HepG2 (cell line): ENCODE data around the gene ZBTB18. TPM values are rescaled to one million over a fixed set of nuclear protein-coding genes. Genes with fewer than 3 reads are reported as not detected.

Experiments used
- ATAC-seq: fragments of 200-7000 bp; cut with Tn5 transposase; 3 replicates; pipeline ENCODE4 v1.9.1; 2020; ENCODE audit warnings: mild to moderate bottlenecking, moderate library complexity
- BruUV-seq: library from RNA; stranded (reverse); fragments of 400-500 nt; replicated peaks from 2 replicates; lab custom pipeline; 2021; lab: Mats Ljungman, UMichigan
- CTCF ChIA-PET: fragments of 300-600 bp; formaldehyde crosslinking; extraction: SDS; loops from one replicate; lab custom pipeline; 2021; ENCODE audit warnings: low total read pairs, inconsistent platforms, low intra/inter-chr PET ratio; lab: Yijun Ruan, JAX
- POLR2A ChIA-PET: fragments of 350-600 bp; sonication (Branson Sonifier 250); formaldehyde crosslinking; loops from one replicate; lab custom pipeline; 2020; ENCODE audit warnings: antibody characterized with exemption, inconsistent platforms; lab: Yijun Ruan, JAX
- DNase-seq: peaks from one replicate; pipeline ENCODE4 v3.0.0-alpha.2; 2015; ENCODE audit warnings: low spot score
- FAIRE-seq: peaks from 3 replicates; lab custom pipeline; 2011; peaks lifted over from hg19 to GRCh38; lab: Jason Lieb, UNC
- H2AFZ ChIP-seq: one replicate; pipeline ENCODE4 v1.6.1; 2011; ENCODE audit warnings: low read length, inconsistent platforms
- H3K27ac ChIP-seq: fragments of 300-600 bp; 3 replicates; pipeline ENCODE4 v1.8.0; 2011; ENCODE audit warnings: mixed run types, mild to moderate bottlenecking, mixed read lengths, low read length, inconsistent platforms; ENCODE audit not compliant: insufficient read depth; ENCODE audit errors: extremely low read length
- H3K27me3 ChIP-seq, 2 experiments: fragments of 200-600 bp in 1 of 2; 2 replicates in 1 of 2; 3 replicates in 1 of 2; pipeline versions ENCODE4 v1.6.0 to v1.8.0; 2011; ENCODE audit warnings: low read length in 2 of 2, mild to moderate bottlenecking in 2 of 2, moderate library complexity in 2 of 2, inconsistent platforms in 1 of 2; ENCODE audit not compliant: insufficient read depth in 2 of 2, control insufficient read depth in 1 of 2
- H3K36me3 ChIP-seq, 2 experiments: fragments of 200-600 bp in 1 of 2; replicated peaks in 1 of 2; 2 replicates in 1 of 2; 3 replicates in 1 of 2; pipeline versions ENCODE4 v1.5.1 to v1.8.0; 2011; ENCODE audit warnings: low read length in 2 of 2, inconsistent platforms in 1 of 2; ENCODE audit not compliant: insufficient read depth in 2 of 2, control insufficient read depth in 1 of 2
- H3K4me1 ChIP-seq: 2 replicates; pipeline ENCODE4 v1.5.1; 2012; ENCODE audit warnings: low read length, inconsistent platforms; ENCODE audit not compliant: insufficient read depth
- H3K4me2 ChIP-seq: 2 replicates; pipeline ENCODE4 v1.6.0; 2011; ENCODE audit warnings: low read depth, low read length, inconsistent platforms
- H3K4me3 ChIP-seq, 3 experiments: fragments of 200-600 bp in 1 of 3; sonication (generic), shearing (Covaris generic) in 1 of 3; replicated peaks in 1 of 3; 2 replicates each; pipeline ENCODE4 v1.5.1; 2011 to 2016; ENCODE audit warnings: low read length in 3 of 3, inconsistent platforms in 2 of 3, low read depth in 2 of 3, mild to moderate bottlenecking in 2 of 3, control low read depth in 1 of 3, mixed read lengths in 1 of 3; ENCODE audit not compliant: insufficient read depth in 1 of 3
- H3K79me2 ChIP-seq: one replicate; pipeline ENCODE4 v1.6.1; 2011; ENCODE audit warnings: low read length, inconsistent platforms; ENCODE audit not compliant: insufficient read depth
- H3K9ac ChIP-seq: 2 replicates; pipeline ENCODE4 v1.6.0; 2011; ENCODE audit warnings: mild to moderate bottlenecking, low read depth, low read length, inconsistent platforms; ENCODE audit not compliant: insufficient read depth
- H3K9me3 ChIP-seq: 2 replicates; pipeline ENCODE4 v1.5.1; 2012; ENCODE audit warnings: mild to moderate bottlenecking, low read length
- H4K20me1 ChIP-seq: 2 replicates; pipeline ENCODE4 v1.6.0; 2011; ENCODE audit warnings: inconsistent platforms, mild to moderate bottlenecking, low read length, moderate library complexity; ENCODE audit not compliant: insufficient read depth
- MXI1 ChIP-seq: IDR thresholded peaks from 3 replicates; pipeline ENCODE4 v1.6.1; 2012; ENCODE audit warnings: low read depth, low read length, inconsistent platforms, borderline replicate concordance
- TGIF2 ChIP-seq: IDR thresholded peaks from 2 replicates; pipeline ENCODE4 v1.6.1; 2016; ENCODE audit warnings: control low read depth, missing compliant biosample characterization
- YY1 ChIP-seq: IDR thresholded peaks from 2 replicates; pipeline ENCODE4 v1.6.1; 2011; ENCODE audit warnings: low read length, low read depth, moderate library complexity, mild to moderate bottlenecking; ENCODE audit not compliant: insufficient read depth, insufficient replicate concordance
- ZNF563 ChIP-seq: sonication (generic); formaldehyde crosslinking; IDR thresholded peaks from 2 replicates; pipeline ENCODE4 v1.8.0; 2022; ENCODE audit warnings: mild to moderate bottlenecking, moderate library complexity, missing genetic modification reagents
- ZNF564 ChIP-seq: sonication (generic); formaldehyde crosslinking; IDR thresholded peaks from 2 replicates; pipeline ENCODE4 v1.8.1; 2023; ENCODE audit warnings: mild to moderate bottlenecking, missing genetic modification reagents
- ZNF605 ChIP-seq: sonication (generic); formaldehyde crosslinking; IDR thresholded peaks from 2 replicates; pipeline ENCODE4 v1.8.0; 2022; ENCODE audit warnings: mild to moderate bottlenecking, missing genetic modification reagents
- ZNF710 ChIP-seq: sonication (generic); formaldehyde crosslinking; IDR thresholded peaks from 2 replicates; pipeline ENCODE4 v1.5.0; 2020; ENCODE audit warnings: mild to moderate bottlenecking, missing genetic modification reagents, borderline replicate concordance
- ZNF746 ChIP-seq: sonication (generic); formaldehyde crosslinking; IDR thresholded peaks from 2 replicates; pipeline ENCODE4 v1.8.0; 2022; ENCODE audit warnings: mild to moderate bottlenecking, missing genetic modification reagents
- ZNF891 ChIP-seq: sonication (generic); formaldehyde crosslinking; IDR thresholded peaks from 2 replicates; pipeline ENCODE4 v1.5.0; 2020; ENCODE audit warnings: mild to moderate bottlenecking, missing genetic modification reagents
- WGBS: methylation state at CpG from one replicate; pipeline ENCODE4 v1.1.6; 2017; ENCODE audit warnings: low lambda C conversion rate; 5-methylcytosine and 5-hydroxymethylcytosine counted together
- in situ Hi-C: cut with HindIII; loops from 2 replicates; pipeline ENCODE4 v1.10.0; 2017; ENCODE audit warnings: low pct_unique_long_range_greater_than_20kb; ENCODE audit not compliant: extremely low pct_ligation_motif_present
- intact Hi-C: fragments of 100-400 bp; cut with micrococcal nuclease; formaldehyde crosslinking; loops from one replicate; pipeline ENCODE4 v1.10.0; 2022; ENCODE audit not compliant: unreplicated experiment
- polyA plus RNA-seq, 8 experiments: library from polyadenylated mRNA; depleted of rRNA in 3 of 8; stranded (reverse) in 7 of 8; unstranded in 1 of 8; fragments of >200 nt; fragmentation: Illumina TruSeq in 4 of 8; extraction: Trizol in 4 of 8; gene quantifications; 2 replicates each; pipeline versions ENCODE4 v1.2.1 to v1.2.3, GENCODE V29; 2011 to 2016; ENCODE audit warnings: low read depth in 4 of 8, missing spikeins in 1 of 8, mixed read lengths in 1 of 8; ENCODE audit not compliant: insufficient read depth in 1 of 8
- total RNA-seq, 5 experiments: library from RNA; depleted of rRNA; stranded (reverse); fragments of >200 nt; fragmentation: Illumina TruSeq; extraction: Trizol; gene quantifications; 2 replicates each; pipeline ENCODE4 v1.2.3, GENCODE V29; 2016; ENCODE audit warnings: low read depth in 1 of 5

ZBTB18 gene
- total and polyA plus RNA-seq, 2 of the 13 experiments (the other 11 are each of a cell fraction or from before 2014, with no cell fraction given), result 3.1 to 4.3 TPM

GRCh38 chr1:244037252-244037651, 13.8 kb upstream of the ZBTB18 start:
- 27% methylated on average over 9 of the region's 9 CpGs for WGBS
- TF ChIP-seq ZNF710 (no peak), YY1 (no peak), ZNF746 (CRISPR knock-in tag) (no peak), MXI1 (no peak), ZNF563 (CRISPR knock-in tag) (no peak), ZNF605 (CRISPR knock-in tag) (no peak), ZNF564 (no peak), ZNF891 (CRISPR knock-in tag) (no peak), TGIF2 (CRISPR knock-in tag) (no peak)
- TF ChIP-seq, all 625 proteins: peak for 0
- Histone ChIP-seq H3K4me2 (no peak overlapping the region), H3K9ac (no peak overlapping the region), H3K9me3 (no peaks in the 10 kb centered on the region), H4K20me1 (no peaks in the 10 kb centered on the region), H3K27me3 (peaks cover 0 to 13% of the 10 kb centered on the region in 2 experiments; a peak in 2 of 5 replicates), H3K36me3 (no peaks in the 10 kb centered on the region), H3K4me1 (no peaks in the 10 kb centered on the region), H3K27ac (no peak overlapping the region), H2AFZ (no peak overlapping the region), H3K79me2 (no peaks in the 10 kb centered on the region), H3K4me3 (no peak overlapping the region)
- DNase-seq, result no peak
- intact Hi-C loops (no loop called here), in situ Hi-C loops (no loop called here)
- ATAC-seq, result no peak
- no TSS peak for BruUV-seq
- POLR2A ChIA-PET, result no interaction called here
- FAIRE-seq, result no peak
- CTCF ChIA-PET, result no interaction called here
